HCT116 (cell line): ENCODE measurements around the gene TEAD1.

ENCODE experiments used
- ATF3 ChIP-seq: IDR thresholded peaks from 2 replicates; pipeline ENCODE4 v1.6.1; 2012
- EZH2 ChIP-seq: fragments of 200-600 bp; sonication (generic); IDR thresholded peaks from 2 replicates; pipeline ENCODE4 v1.6.1; 2017; ENCODE audit warnings: antibody characterized with exemption, mixed run types
- POLR2A ChIP-seq: IDR thresholded peaks from 2 replicates; pipeline ENCODE4 v1.7.0; 2011; ENCODE audit warnings: borderline replicate concordance; ENCODE audit not compliant: insufficient read depth, insufficient read length; ENCODE audit errors: extremely low read depth
- POLR2AphosphoS5 ChIP-seq: IDR thresholded peaks from 2 replicates; pipeline ENCODE4 v1.6.1; 2011; ENCODE audit warnings: mild to moderate bottlenecking, low read depth, low read length, moderate library complexity
- RAD21 ChIP-seq: IDR thresholded peaks from 2 replicates; pipeline ENCODE4 v1.6.1; 2012; ENCODE audit warnings: low read depth, mild to moderate bottlenecking
- YY1 ChIP-seq: IDR thresholded peaks from 2 replicates; pipeline ENCODE4 v1.6.1; 2011; ENCODE audit warnings: low read length, low read depth, moderate library complexity, mild to moderate bottlenecking; ENCODE audit not compliant: insufficient replicate concordance; ENCODE audit errors: extremely low read depth
- ZNF274 ChIP-seq: fragments of 200-500 bp; sonication (Bioruptor generic); IDR thresholded peaks from 2 replicates; pipeline ENCODE4 v1.6.1; 2014; ENCODE audit warnings: mild to moderate bottlenecking, low read depth, low read length, inconsistent platforms
- TF ChIP-seq, protein P1 (sequence below), 3 experiments: fragments of 200-600 bp in 1 of 3; sonication (generic) in 1 of 3; IDR thresholded peaks in 2 of 3; conservative IDR thresholded peaks in 1 of 3; 2 replicates each; pipeline ENCODE4 v1.5.1; 2012 to 2017; ENCODE audit warnings: low read depth in 2 of 3, low read length in 2 of 3, antibody characterized with exemption in 1 of 3, borderline replicate concordance in 1 of 3, control low read depth in 1 of 3, mild to moderate bottlenecking in 1 of 3, mixed read lengths in 1 of 3, mixed run types in 1 of 3, moderate library complexity in 1 of 3; ENCODE audit not compliant: insufficient read depth in 1 of 3
- TF ChIP-seq, protein P2 (sequence below): IDR thresholded peaks from 2 replicates; pipeline ENCODE4 v1.6.1; 2012

DNA sequence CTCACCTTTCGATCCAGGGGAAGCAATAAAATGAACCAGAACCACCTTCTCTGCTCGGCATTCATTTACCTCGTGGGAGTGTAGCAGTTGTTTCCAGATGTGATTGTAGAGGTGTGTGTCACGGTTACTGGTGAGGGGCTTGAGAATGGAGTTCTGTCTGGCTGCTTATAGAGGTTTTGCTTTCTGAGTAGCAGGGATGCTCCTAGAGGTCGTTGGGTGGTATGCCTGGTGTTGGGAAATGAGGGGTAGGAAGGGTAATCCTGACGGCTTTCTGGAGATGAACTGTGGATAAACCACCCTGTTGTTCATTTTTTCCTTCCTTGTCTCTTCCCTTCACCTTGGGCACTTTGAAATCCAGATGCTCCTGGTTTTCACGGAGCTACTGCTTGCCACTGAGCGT lies 8.1 kb downstream of the TEAD1 start:
- TF ChIP-seq ZNF274 (no peak), POLR2A (no peak), ATF3 (no peak), POLR2AphosphoS5 (no peak), RAD21 (no peak), YY1 (no peak), EZH2 (no peak)
- TF ChIP-seq, protein P1, sequence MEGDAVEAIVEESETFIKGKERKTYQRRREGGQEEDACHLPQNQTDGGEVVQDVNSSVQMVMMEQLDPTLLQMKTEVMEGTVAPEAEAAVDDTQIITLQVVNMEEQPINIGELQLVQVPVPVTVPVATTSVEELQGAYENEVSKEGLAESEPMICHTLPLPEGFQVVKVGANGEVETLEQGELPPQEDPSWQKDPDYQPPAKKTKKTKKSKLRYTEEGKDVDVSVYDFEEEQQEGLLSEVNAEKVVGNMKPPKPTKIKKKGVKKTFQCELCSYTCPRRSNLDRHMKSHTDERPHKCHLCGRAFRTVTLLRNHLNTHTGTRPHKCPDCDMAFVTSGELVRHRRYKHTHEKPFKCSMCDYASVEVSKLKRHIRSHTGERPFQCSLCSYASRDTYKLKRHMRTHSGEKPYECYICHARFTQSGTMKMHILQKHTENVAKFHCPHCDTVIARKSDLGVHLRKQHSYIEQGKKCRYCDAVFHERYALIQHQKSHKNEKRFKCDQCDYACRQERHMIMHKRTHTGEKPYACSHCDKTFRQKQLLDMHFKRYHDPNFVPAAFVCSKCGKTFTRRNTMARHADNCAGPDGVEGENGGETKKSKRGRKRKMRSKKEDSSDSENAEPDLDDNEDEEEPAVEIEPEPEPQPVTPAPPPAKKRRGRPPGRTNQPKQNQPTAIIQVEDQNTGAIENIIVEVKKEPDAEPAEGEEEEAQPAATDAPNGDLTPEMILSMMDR (IDR thresholded peaks at IDR 0.05 in 2 of 3, conservative IDR thresholded peaks at IDR 0.05 in 1 of 3; ENCODE audit: borderline replicate concordance in 1 of 3, insufficient read depth in 1 of 3, low read depth in 2 of 3, low read length in 2 of 3): no peak
- TF ChIP-seq, protein P2, sequence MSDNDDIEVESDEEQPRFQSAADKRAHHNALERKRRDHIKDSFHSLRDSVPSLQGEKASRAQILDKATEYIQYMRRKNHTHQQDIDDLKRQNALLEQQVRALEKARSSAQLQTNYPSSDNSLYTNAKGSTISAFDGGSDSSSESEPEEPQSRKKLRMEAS: no peak
